ENCODE measurements around the gene CLDN6.

GRCh38 chr16:2966043-2966807 is 51.8 kb downstream of the CLDN6 start:
- TF ChIP-seq ZNF274 (IDR thresholded peaks at IDR 0.05; ENCODE audit: low read depth, low read length) (no peak), SUZ12 (IDR thresholded peaks at IDR 0.05; ENCODE audit: extremely low read depth, insufficient read depth, insufficient read length) (no peak)

Data from NT2/D1 (cell line).